ENCODE results near the gene ZGPAT. TPM values are rescaled to one million over a fixed set of nuclear protein-coding genes. Genes with fewer than 3 reads are reported as not detected.
A peak's percentile ranks its signal among the peaks of the same experiment; 100 is the strongest.

The ZGPAT gene
- total and polyA plus RNA-seq, 2 of the 13 experiments (the other 11 are each of a cell fraction or from before 2014, with no cell fraction given), result 23.0 to 41.9 TPM

GRCh38 chr20:63696628-63697356, 11.0 kb upstream of the ZGPAT start, which contains the start of gene TNFRSF6B (continued):
- peak; percentile 50; the same call in 1 of the 2 replicates for TF ChIP-seq ZNF512B (CRISPR knock-in tag; IDR thresholded peaks at IDR 0.05; ENCODE audit: borderline replicate concordance)
- TF ChIP-seq ZGPAT (CRISPR knock-in tag; IDR thresholded peaks at IDR 0.05), result peak; percentile 50; the same call in 1 of the 2 replicates
- TF ChIP-seq KLF13 (CRISPR knock-in tag; IDR thresholded peaks at IDR 0.05), result peak; percentile 56; the same call in 1 of the 2 replicates
- no peak for TF ChIP-seq FOXA1 (IDR thresholded peaks at IDR 0.05)
- peak; percentile 15 for TF ChIP-seq FOXA1 (CRISPR knock-in tag; IDR thresholded peaks at IDR 0.05)
- TF ChIP-seq UBTF (CRISPR knock-in tag; IDR thresholded peaks at IDR 0.05), result peak; percentile 57
- no peak for TF ChIP-seq ZBTB37 (CRISPR knock-in tag; IDR thresholded peaks at IDR 0.05)
- TF ChIP-seq PITX1 (CRISPR knock-in tag; IDR thresholded peaks at IDR 0.05), result peak; percentile 76
- 0 out of 2 replicates have a peak, but pooled peaks have one; percentile 22 for TF ChIP-seq AHR (CRISPR knock-in tag; IDR thresholded peaks at IDR 0.05)
- TF ChIP-seq RAD51 (IDR thresholded peaks at IDR 0.05; ENCODE audit: borderline replicate concordance), result no peak
- peak; percentile 24; the same call in 1 of the 2 replicates for TF ChIP-seq ZNF737 (CRISPR knock-in tag; IDR thresholded peaks at IDR 0.05; ENCODE audit: borderline replicate concordance)
- TF ChIP-seq MLXIP (CRISPR knock-in tag; IDR thresholded peaks at IDR 0.05; ENCODE audit: borderline replicate concordance), result no peak
- TF ChIP-seq ZNF839 (CRISPR knock-in tag; IDR thresholded peaks at IDR 0.05; ENCODE audit: borderline replicate concordance), result 0 out of 2 replicates have a peak, but pooled peaks have one; percentile 28
- TF ChIP-seq ZBTB2 (CRISPR knock-in tag; IDR thresholded peaks at IDR 0.05; ENCODE audit: low read depth), result peak; percentile 48; the same call in 1 of the 2 replicates
- TF ChIP-seq SPEN (CRISPR knock-in tag; IDR thresholded peaks at IDR 0.05; ENCODE audit: low read depth), result 0 out of 2 replicates have a peak, but pooled peaks have one; percentile 16
